Panc1 (cell line): ENCODE data around the gene SLC2A2.

Source experiments
- CTCF ChIP-seq: fragments of 450-650 bp; IDR thresholded peaks from 2 replicates; pipeline ENCODE4 v1.5.1; 2017; ENCODE audit warnings: mild to moderate bottlenecking
- POLR2AphosphoS5 ChIP-seq: IDR thresholded peaks from 2 replicates; pipeline ENCODE4 v1.6.1; 2012; ENCODE audit warnings: mild to moderate bottlenecking, low read depth, low read length, moderate library complexity
- REST ChIP-seq, 2 experiments: IDR thresholded peaks; 2 replicates each; pipeline ENCODE4 v1.6.1; 2011 to 2012; ENCODE audit warnings: low read depth in 2 of 2, control low read depth in 1 of 2, low read length in 1 of 2, mild to moderate bottlenecking in 1 of 2, moderate library complexity in 1 of 2; ENCODE audit not compliant: insufficient read depth in 1 of 2

GRCh38 chr3:171013822-171014748 is 12.4 kb downstream of the SLC2A2 start:
- TF ChIP-seq CTCF (no peak), REST (IDR thresholded peaks at IDR 0.05; ENCODE audit: insufficient read depth in 1 of 2, low read depth in 2 of 2, low read length in 1 of 2) (no peak), POLR2AphosphoS5 (no peak)
